ENCODE data around the gene UGT1A9. TPM values are rescaled to one million over a fixed set of nuclear protein-coding genes. Genes with fewer than 3 reads are reported as not detected.

Gene UGT1A9
- total and polyA plus RNA-seq, 2 of the 13 experiments (the other 11 are each of a cell fraction or from before 2014, with no cell fraction given), result 0.07 TPM; not detected in 1

DNA sequence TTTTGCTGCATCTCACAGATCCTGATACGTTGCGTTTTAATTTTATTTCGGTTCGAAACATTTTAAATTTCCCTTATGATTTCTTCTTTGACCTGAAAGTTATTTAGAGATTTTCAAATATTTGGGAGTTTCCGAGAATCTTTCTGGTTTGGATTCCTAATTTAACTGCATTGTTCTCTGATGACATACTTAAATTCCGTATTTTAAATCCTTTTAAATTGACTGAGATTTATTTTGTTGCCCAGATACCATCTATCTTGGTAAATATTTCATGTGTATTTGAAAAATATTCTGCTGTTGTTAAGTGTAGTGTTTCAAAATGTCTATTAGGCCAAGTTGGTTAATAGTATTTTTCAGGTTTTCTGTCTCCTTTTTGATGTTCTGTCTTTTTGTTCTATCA lies 144.2 kb downstream of the UGT1A9 start:
- 83% methylated on average over 6 of the region's 6 CpGs for WGBS (ENCODE audit: low lambda C conversion rate)
- CTCF ChIA-PET (ENCODE audit: low intra/inter-chr PET ratio, low total read pairs), result no interaction called here
- intact Hi-C loops (cut with micrococcal nuclease; ENCODE audit: unreplicated experiment), result no loop called here
- DNase-seq (ENCODE audit: low spot score) (no peak), ATAC-seq (no peak), FAIRE-seq (peak; percentile 47)
- H3K27ac ChIP-seq (ENCODE audit: extremely low read length, insufficient read depth, low read length), result no peak overlapping the region
- no peaks in the 10 kb centered on the region for H3K36me3 ChIP-seq (replicated peaks in 1 of 2; ENCODE audit: control insufficient read depth in 1 of 2, insufficient read depth in 2 of 2, low read length in 2 of 2)
- POLR2A ChIA-PET, result no interaction called here
- TF ChIP-seq, protein P1, sequence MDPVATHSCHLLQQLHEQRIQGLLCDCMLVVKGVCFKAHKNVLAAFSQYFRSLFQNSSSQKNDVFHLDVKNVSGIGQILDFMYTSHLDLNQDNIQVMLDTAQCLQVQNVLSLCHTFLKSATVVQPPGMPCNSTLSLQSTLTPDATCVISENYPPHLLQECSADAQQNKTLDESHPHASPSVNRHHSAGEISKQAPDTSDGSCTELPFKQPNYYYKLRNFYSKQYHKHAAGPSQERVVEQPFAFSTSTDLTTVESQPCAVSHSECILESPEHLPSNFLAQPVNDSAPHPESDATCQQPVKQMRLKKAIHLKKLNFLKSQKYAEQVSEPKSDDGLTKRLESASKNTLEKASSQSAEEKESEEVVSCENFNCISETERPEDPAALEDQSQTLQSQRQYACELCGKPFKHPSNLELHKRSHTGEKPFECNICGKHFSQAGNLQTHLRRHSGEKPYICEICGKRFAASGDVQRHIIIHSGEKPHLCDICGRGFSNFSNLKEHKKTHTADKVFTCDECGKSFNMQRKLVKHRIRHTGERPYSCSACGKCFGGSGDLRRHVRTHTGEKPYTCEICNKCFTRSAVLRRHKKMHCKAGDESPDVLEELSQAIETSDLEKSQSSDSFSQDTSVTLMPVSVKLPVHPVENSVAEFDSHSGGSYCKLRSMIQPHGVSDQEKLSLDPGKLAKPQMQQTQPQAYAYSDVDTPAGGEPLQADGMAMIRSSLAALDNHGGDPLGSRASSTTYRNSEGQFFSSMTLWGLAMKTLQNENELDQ (CRISPR knock-in tag; IDR thresholded peaks at IDR 0.05; ENCODE audit: borderline replicate concordance), result no peak
- no peak for TF ChIP-seq SIX1 (CRISPR knock-in tag; IDR thresholded peaks at IDR 0.05; ENCODE audit: borderline replicate concordance)
- no peak for TF ChIP-seq SKI (IDR thresholded peaks at IDR 0.05; ENCODE audit: partially characterized antibody)
- TF ChIP-seq ZFP36L1 (CRISPR knock-in tag; IDR thresholded peaks at IDR 0.05), result no peak
- no peak for TF ChIP-seq HOMEZ (CRISPR knock-in tag; IDR thresholded peaks at IDR 0.05; ENCODE audit: low read depth)
- TF ChIP-seq HNRNPUL1 (IDR thresholded peaks at IDR 0.05; ENCODE audit: low read depth, low read length), result no peak
- TF ChIP-seq, protein P2, sequence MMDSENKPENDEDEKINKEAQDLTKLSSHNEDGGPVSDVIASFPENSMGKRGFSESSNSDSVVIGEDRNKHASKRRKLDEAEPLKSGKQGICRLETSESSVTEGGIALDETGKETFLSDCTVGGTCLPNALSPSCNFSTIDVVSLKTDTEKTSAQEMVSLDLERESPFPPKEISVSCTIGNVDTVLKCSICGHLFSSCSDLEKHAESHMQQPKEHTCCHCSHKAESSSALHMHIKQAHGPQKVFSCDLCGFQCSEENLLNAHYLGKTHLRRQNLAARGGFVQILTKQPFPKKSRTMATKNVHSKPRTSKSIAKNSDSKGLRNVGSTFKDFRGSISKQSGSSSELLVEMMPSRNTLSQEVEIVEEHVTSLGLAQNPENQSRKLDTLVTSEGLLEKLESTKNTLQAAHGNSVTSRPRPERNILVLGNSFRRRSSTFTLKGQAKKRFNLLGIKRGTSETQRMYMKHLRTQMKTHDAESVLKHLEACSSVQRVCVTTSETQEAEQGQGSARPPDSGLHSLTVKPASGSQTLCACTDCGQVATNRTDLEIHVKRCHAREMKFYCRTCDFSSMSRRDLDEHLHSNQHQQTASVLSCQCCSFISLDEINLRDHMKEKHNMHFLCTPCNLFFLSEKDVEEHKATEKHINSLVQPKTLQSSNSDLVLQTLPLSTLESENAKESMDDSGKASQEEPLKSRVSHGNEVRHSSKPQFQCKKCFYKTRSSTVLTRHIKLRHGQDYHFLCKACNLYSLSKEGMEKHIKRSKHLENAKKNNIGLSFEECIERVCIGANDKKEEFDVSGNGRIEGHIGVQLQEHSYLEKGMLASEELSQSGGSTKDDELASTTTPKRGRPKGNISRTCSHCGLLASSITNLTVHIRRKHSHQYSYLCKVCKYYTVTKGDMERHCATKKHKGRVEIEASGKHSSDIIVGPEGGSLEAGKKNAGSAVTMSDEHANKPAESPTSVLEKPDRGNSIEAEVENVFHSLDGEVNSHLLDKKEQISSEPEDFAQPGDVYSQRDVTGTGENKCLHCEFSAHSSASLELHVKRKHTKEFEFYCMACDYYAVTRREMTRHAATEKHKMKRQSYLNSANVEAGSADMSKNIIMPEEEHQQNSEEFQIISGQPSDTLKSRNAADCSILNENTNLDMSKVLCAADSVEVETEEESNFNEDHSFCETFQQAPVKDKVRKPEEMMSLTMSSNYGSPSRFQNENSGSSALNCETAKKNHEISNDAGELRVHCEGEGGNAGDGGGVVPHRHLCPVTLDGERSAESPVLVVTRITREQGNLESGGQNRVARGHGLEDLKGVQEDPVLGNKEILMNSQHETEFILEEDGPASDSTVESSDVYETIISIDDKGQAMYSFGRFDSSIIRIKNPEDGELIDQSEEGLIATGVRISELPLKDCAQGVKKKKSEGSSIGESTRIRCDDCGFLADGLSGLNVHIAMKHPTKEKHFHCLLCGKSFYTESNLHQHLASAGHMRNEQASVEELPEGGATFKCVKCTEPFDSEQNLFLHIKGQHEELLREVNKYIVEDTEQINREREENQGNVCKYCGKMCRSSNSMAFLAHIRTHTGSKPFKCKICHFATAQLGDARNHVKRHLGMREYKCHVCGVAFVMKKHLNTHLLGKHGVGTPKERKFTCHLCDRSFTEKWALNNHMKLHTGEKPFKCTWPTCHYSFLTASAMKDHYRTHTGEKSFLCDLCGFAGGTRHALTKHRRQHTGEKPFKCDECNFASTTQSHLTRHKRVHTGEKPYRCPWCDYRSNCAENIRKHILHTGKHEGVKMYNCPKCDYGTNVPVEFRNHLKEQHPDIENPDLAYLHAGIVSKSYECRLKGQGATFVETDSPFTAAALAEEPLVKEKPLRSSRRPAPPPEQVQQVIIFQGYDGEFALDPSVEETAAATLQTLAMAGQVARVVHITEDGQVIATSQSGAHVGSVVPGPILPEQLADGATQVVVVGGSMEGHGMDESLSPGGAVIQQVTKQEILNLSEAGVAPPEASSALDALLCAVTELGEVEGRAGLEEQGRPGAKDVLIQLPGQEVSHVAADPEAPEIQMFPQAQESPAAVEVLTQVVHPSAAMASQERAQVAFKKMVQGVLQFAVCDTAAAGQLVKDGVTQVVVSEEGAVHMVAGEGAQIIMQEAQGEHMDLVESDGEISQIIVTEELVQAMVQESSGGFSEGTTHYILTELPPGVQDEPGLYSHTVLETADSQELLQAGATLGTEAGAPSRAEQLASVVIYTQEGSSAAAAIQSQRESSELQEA (CRISPR knock-in tag; IDR thresholded peaks at IDR 0.05; ENCODE audit: not compliant biosample characterization), result no peak
- TF ChIP-seq ATRX (CRISPR knock-in tag; IDR thresholded peaks at IDR 0.05; ENCODE audit: borderline replicate concordance), result no peak
- H3K9ac ChIP-seq (ENCODE audit: insufficient read depth, low read depth, low read length), result no peak overlapping the region
- in situ Hi-C loops (cut with HindIII; ENCODE audit: extremely low pct_ligation_motif_present, low pct_unique_long_range_greater_than_20kb), result no loop called here
- no peak overlapping the region for H3K4me3 ChIP-seq (replicated peaks in 1 of 3; ENCODE audit: insufficient read depth in 1 of 3, low read depth in 2 of 3, low read length in 3 of 3)
- no peaks in the 10 kb centered on the region for H3K79me2 ChIP-seq (ENCODE audit: insufficient read depth, low read length)
- no peaks in the 10 kb centered on the region for H4K20me1 ChIP-seq (ENCODE audit: insufficient read depth, low read length)
- BruUV-seq (replicated peaks), result no TSS peak
- peaks cover 23% of the 10 kb centered on the region for H3K4me1 ChIP-seq (ENCODE audit: insufficient read depth, low read length)
- H3K9me3 ChIP-seq (ENCODE audit: low read length), result no peaks in the 10 kb centered on the region
- no peak overlapping the region for H2AFZ ChIP-seq (ENCODE audit: low read length)
- peaks cover 3 to 33% of the 10 kb centered on the region in 2 experiments; a peak in 4 of 5 replicates for H3K27me3 ChIP-seq (ENCODE audit: control insufficient read depth in 1 of 2, insufficient read depth in 2 of 2, low read length in 2 of 2)
- no peak overlapping the region for H3K4me2 ChIP-seq (ENCODE audit: low read depth, low read length)
